K562 (cell line): ENCODE data around the gene YAP1. TPM values are rescaled to one million over a fixed set of nuclear protein-coding genes. Genes with fewer than 3 reads are reported as not detected.

Experiments used
- ATAC-seq: fragments of 200-7000 bp; cut with Tn5 transposase; 3 replicates; pipeline ENCODE4 v1.9.1; 2020; ENCODE audit warnings: moderate library complexity
- BruUV-seq: library from RNA; stranded (reverse); fragments of 400-500 nt; replicated peaks from 2 replicates; lab custom pipeline; 2021; lab: Mats Ljungman, UMichigan
- CTCF ChIA-PET: fragments of 300-600 bp; formaldehyde crosslinking; extraction: SDS; loops from one replicate; lab custom pipeline; 2021; ENCODE audit warnings: low intra/inter-chr PET ratio; lab: Yijun Ruan, JAX
- POLR2A ChIA-PET: fragments of 300-600, 350-650 bp; sonication (Branson Sonifier 250); formaldehyde crosslinking; extraction: SDS; loops from one replicate; lab custom pipeline; 2021; ENCODE audit warnings: antibody characterized with exemption, inconsistent platforms; lab: Yijun Ruan, JAX
- DNase-seq, 4 experiments: peaks; one replicate each; pipeline versions ENCODE4 v3.0.0 to v3.0.0-alpha.2; 2011 to 2018; ENCODE audit warnings: low spot score in 3 of 4, mixed read lengths in 3 of 4; ENCODE audit errors: extremely low read depth in 1 of 4
- FAIRE-seq: peaks from 2 replicates; lab custom pipeline; 2011; peaks lifted over from hg19 to GRCh38; lab: Jason Lieb, UNC
- H2AFZ ChIP-seq: 2 replicates; pipeline ENCODE4 v1.6.0; 2011; ENCODE audit warnings: low read depth, low read length, control low read depth, inconsistent platforms
- H3K27ac ChIP-seq: fragments of 200-600 bp; 3 replicates; pipeline ENCODE4 v1.8.0; 2011; ENCODE audit warnings: low read depth, mild to moderate bottlenecking, control low read depth, inconsistent platforms, low read length, moderate library complexity, mixed read lengths; ENCODE audit errors: extremely low read depth
- H3K27me3 ChIP-seq, 2 experiments: fragments of 300-600 bp in 1 of 2; 2 replicates in 1 of 2; 3 replicates in 1 of 2; pipeline versions ENCODE4 v1.6.0 to v1.8.0; 2011; ENCODE audit warnings: inconsistent platforms in 2 of 2, low read length in 2 of 2, mild to moderate bottlenecking in 1 of 2, mixed read lengths in 1 of 2, moderate library complexity in 1 of 2; ENCODE audit not compliant: control insufficient read depth in 2 of 2, insufficient read depth in 2 of 2
- H3K36me3 ChIP-seq: fragments of 300-600 bp; 3 replicates; pipeline ENCODE4 v1.8.0; 2011; ENCODE audit warnings: mild to moderate bottlenecking, low read length, inconsistent platforms; ENCODE audit not compliant: control insufficient read depth, insufficient read depth
- H3K4me1 ChIP-seq, 2 experiments: fragments of 200-600 bp in 1 of 2; replicated peaks in 1 of 2; 2 replicates in 1 of 2; 3 replicates in 1 of 2; pipeline versions ENCODE4 v1.5.1 to v1.8.0; 2011; ENCODE audit warnings: inconsistent platforms in 2 of 2, low read length in 2 of 2, mild to moderate bottlenecking in 1 of 2, mixed read lengths in 1 of 2, moderate library complexity in 1 of 2; ENCODE audit not compliant: control insufficient read depth in 2 of 2, insufficient read depth in 2 of 2
- H3K4me2 ChIP-seq: 2 replicates; pipeline ENCODE4 v1.6.1; 2011; ENCODE audit warnings: low read length, control low read depth, inconsistent platforms, mixed read lengths; ENCODE audit not compliant: insufficient read depth
- H3K4me3 ChIP-seq: fragments of 200-600 bp; sonication (generic), shearing (Covaris generic); 2 replicates; pipeline ENCODE4 v1.5.1; 2016; ENCODE audit warnings: control low read depth, inconsistent platforms
- H3K79me2 ChIP-seq: fragments of 200-600 bp; 3 replicates; pipeline ENCODE4 v1.8.0; 2011; ENCODE audit warnings: low read length, inconsistent platforms; ENCODE audit not compliant: control insufficient read depth, insufficient read depth
- H3K9ac ChIP-seq, 2 experiments: 2 replicates each; pipeline versions ENCODE4 v1.6.0 to v1.6.1; 2011; ENCODE audit warnings: low read depth in 2 of 2, low read length in 2 of 2, control low read depth in 1 of 2, inconsistent platforms in 1 of 2, mild to moderate bottlenecking in 1 of 2, mixed read lengths in 1 of 2; ENCODE audit not compliant: insufficient read depth in 1 of 2
- H3K9me1 ChIP-seq: one replicate; pipeline ENCODE4 v1.6.0; 2011; ENCODE audit warnings: inconsistent platforms, mild to moderate bottlenecking, low read length, moderate library complexity; ENCODE audit not compliant: control insufficient read depth, insufficient read depth
- H3K9me3 ChIP-seq: replicated peaks from 2 replicates; pipeline ENCODE4 v1.5.1; 2011; ENCODE audit warnings: low read depth, low read length, inconsistent platforms; ENCODE audit not compliant: control insufficient read depth, insufficient read depth
- H4K20me1 ChIP-seq: replicated peaks from 2 replicates; pipeline ENCODE4 v1.6.1; 2011; ENCODE audit warnings: low read length, inconsistent platforms, mixed read lengths; ENCODE audit not compliant: control insufficient read depth, insufficient read depth
- CHD1 ChIP-seq: fragments of 200-600 bp; sonication (generic); IDR thresholded peaks from one replicate; pipeline ENCODE4 v1.6.1; 2012; ENCODE audit warnings: mild to moderate bottlenecking, moderate library complexity, low read length, inconsistent platforms
- CTCFL ChIP-seq: IDR thresholded peaks from 2 replicates; pipeline ENCODE4 v1.6.1; 2011; ENCODE audit warnings: borderline replicate concordance, low read depth, mild to moderate bottlenecking, moderate library complexity, low read length; ENCODE audit not compliant: insufficient read depth, poor library complexity, severe bottlenecking
- EGR1 ChIP-seq: fragments of 450-650 bp; conservative IDR thresholded peaks from 2 replicates; pipeline ENCODE4 v1.6.1; 2017; ENCODE audit warnings: mild to moderate bottlenecking
- FOXA3 ChIP-seq, 2 experiments: fragments of 450-650 bp in 1 of 2; sonication (generic) in 1 of 2; formaldehyde crosslinking; IDR thresholded peaks in 1 of 2; conservative IDR thresholded peaks in 1 of 2; 2 replicates each; pipeline versions ENCODE4 v1.4.0 to v1.8.0; 2020 to 2022; ENCODE audit warnings: mild to moderate bottlenecking in 2 of 2, missing genetic modification reagents in 1 of 2
- GATAD2A ChIP-seq: fragments of 450-650 bp; IDR thresholded peaks from 2 replicates; pipeline ENCODE4 v1.6.1; 2017
- MTA2 ChIP-seq: fragments of 450-650 bp; IDR thresholded peaks from 2 replicates; pipeline ENCODE4 v1.6.1; 2016; ENCODE audit warnings: low read depth
- NCOA2 ChIP-seq, 2 experiments: fragments of 450-650 bp; IDR thresholded peaks; 2 replicates each; pipeline ENCODE4 v1.6.1; 2018; ENCODE audit warnings: mild to moderate bottlenecking in 2 of 2, moderate library complexity in 1 of 2; ENCODE audit not compliant: partially characterized antibody in 2 of 2
- RAD21 ChIP-seq, 2 experiments: fragments of 250-450 bp in 1 of 2; fragments of 450-650 bp in 1 of 2; sonication (Bioruptor Pico) in 1 of 2; formaldehyde crosslinking in 1 of 2; IDR thresholded peaks in 1 of 2; conservative IDR thresholded peaks in 1 of 2; 2 replicates each; pipeline versions ENCODE4 v1.4.0 to v1.8.0; 2020 to 2022; ENCODE audit warnings: mild to moderate bottlenecking in 2 of 2, moderate library complexity in 1 of 2
- RB1 ChIP-seq: fragments of 450-650 bp; IDR thresholded peaks from 2 replicates; pipeline ENCODE4 v1.6.1; 2017; ENCODE audit warnings: low read depth, mild to moderate bottlenecking
- SRSF7 ChIP-seq: fragments of 200-400 bp; formaldehyde crosslinking; optimal IDR thresholded peaks from 2 replicates; pipeline ENCODE3; 2017; ENCODE audit warnings: mild to moderate bottlenecking, low read depth, low read length
- TCF7L2 ChIP-seq: fragments of 150-350 bp; IDR thresholded peaks from 2 replicates; pipeline ENCODE4 v1.6.1; 2016; ENCODE audit warnings: low read depth, mild to moderate bottlenecking, low read length, moderate library complexity
- ZNF311 ChIP-seq: fragments of 250-450 bp; sonication (Bioruptor Pico); IDR thresholded peaks from 2 replicates; pipeline ENCODE4 v1.4.0; 2020; ENCODE audit warnings: mild to moderate bottlenecking, moderate library complexity
- ZZZ3 ChIP-seq: fragments of 450-650 bp; IDR thresholded peaks from 2 replicates; pipeline ENCODE4 v1.6.1; 2016; ENCODE audit warnings: antibody characterized with exemption, mild to moderate bottlenecking, moderate library complexity
- WGBS: fragments of 100-300 bp; shearing (Covaris generic); methylation state at CpG from one replicate; pipeline ENCODE4 v1.1.6; 2016; ENCODE audit warnings: low coverage, mixed read lengths; ENCODE audit not compliant: insufficient coverage; ENCODE audit errors: missing lambda C conversion rate; 5-methylcytosine and 5-hydroxymethylcytosine counted together
- in situ Hi-C: fragments of 300-500 bp; cut with MboI; formaldehyde crosslinking; loops from 4 replicates; pipeline ENCODE4 v1.15.0; 2018; ENCODE audit warnings: inconsistent platforms, mixed read lengths
- intact Hi-C: fragments of 100-400 bp; cut with micrococcal nuclease; formaldehyde crosslinking; loops from 2 replicates; pipeline ENCODE4 v1.14.2; 2022
- polyA plus RNA-seq, 8 experiments: library from polyadenylated mRNA; depleted of rRNA in 4 of 8; stranded (reverse) in 5 of 8; unstranded in 3 of 8; fragments of >200 nt; fragmentation: Nextera tagmentation in 2 of 8; fragmentation: Illumina TruSeq in 1 of 8; extraction: Ambion mirVana in 2 of 8; extraction: Trizol in 1 of 8; gene quantifications; 2 replicates each; pipeline versions ENCODE4 v1.2.1 to v1.2.3, GENCODE V29; 2011 to 2014; ENCODE audit warnings: inconsistent platforms in 1 of 8, missing spikeins in 1 of 8
- total RNA-seq, 7 experiments: library from RNA; depleted of rRNA in 6 of 7; stranded (reverse); fragments of >200 nt in 6 of 7; fragmentation: Illumina TruSeq in 2 of 7; extraction: Trizol in 2 of 7; gene quantifications; 2 replicates each; pipeline versions ENCODE4 v1.2.1 to v1.2.3, GENCODE V29; 2011 to 2021; ENCODE audit warnings: low replicate concordance in 1 of 7
- TF ChIP-seq, protein P1 (sequence below): fragments of 450-650 bp; IDR thresholded peaks from 2 replicates; pipeline ENCODE4 v1.6.1; 2014; ENCODE audit warnings: low read depth, mild to moderate bottlenecking, moderate library complexity, borderline replicate concordance
- TF ChIP-seq, protein P2 (sequence below), 2 experiments: fragments of 150-350 bp in 1 of 2; IDR thresholded peaks; 2 replicates each; pipeline ENCODE4 v1.6.1; 2012 to 2016; ENCODE audit warnings: low read depth in 2 of 2, low read length in 2 of 2, mild to moderate bottlenecking in 1 of 2, moderate library complexity in 1 of 2

Gene YAP1
- total and polyA plus RNA-seq, 9 of the 15 experiments (the other 6 are each of a cell fraction or from before 2014, with no cell fraction given), result 0.18 TPM; not detected in 8

GRCh38 chr11:102216433-102217075, 106.3 kb downstream of the YAP1 start:
- no peak overlapping the region for H3K4me2 ChIP-seq
- whole genome bisulfite sequencing, result 0% methylated on average over 2 of the region's 2 CpGs
- H2AFZ ChIP-seq, result no peak overlapping the region
- no peaks in the 10 kb centered on the region for H3K9me3 ChIP-seq
- H3K9ac ChIP-seq, result no peak overlapping the region
- no peak for TF ChIP-seq GATAD2A
- no peak for TF ChIP-seq SRSF7
- no peak for TF ChIP-seq TCF7L2
- no peak for TF ChIP-seq ZNF311 (CRISPR knock-in tag)
- no peak for TF ChIP-seq CTCFL
- no peak for TF ChIP-seq ZZZ3
- TF ChIP-seq RAD21 (CRISPR knock-in tag; conservative IDR thresholded peaks at IDR 0.05 in 1 of 2, IDR thresholded peaks at IDR 0.05 in 1 of 2), result no peak
- TF ChIP-seq FOXA3 (CRISPR knock-in tag; conservative IDR thresholded peaks at IDR 0.05 in 1 of 2, IDR thresholded peaks at IDR 0.05 in 1 of 2), result no peak
- TF ChIP-seq RB1, result no peak
- TF ChIP-seq, protein P1, sequence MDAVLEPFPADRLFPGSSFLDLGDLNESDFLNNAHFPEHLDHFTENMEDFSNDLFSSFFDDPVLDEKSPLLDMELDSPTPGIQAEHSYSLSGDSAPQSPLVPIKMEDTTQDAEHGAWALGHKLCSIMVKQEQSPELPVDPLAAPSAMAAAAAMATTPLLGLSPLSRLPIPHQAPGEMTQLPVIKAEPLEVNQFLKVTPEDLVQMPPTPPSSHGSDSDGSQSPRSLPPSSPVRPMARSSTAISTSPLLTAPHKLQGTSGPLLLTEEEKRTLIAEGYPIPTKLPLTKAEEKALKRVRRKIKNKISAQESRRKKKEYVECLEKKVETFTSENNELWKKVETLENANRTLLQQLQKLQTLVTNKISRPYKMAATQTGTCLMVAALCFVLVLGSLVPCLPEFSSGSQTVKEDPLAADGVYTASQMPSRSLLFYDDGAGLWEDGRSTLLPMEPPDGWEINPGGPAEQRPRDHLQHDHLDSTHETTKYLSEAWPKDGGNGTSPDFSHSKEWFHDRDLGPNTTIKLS, result no peak
- TF ChIP-seq, protein P2, sequence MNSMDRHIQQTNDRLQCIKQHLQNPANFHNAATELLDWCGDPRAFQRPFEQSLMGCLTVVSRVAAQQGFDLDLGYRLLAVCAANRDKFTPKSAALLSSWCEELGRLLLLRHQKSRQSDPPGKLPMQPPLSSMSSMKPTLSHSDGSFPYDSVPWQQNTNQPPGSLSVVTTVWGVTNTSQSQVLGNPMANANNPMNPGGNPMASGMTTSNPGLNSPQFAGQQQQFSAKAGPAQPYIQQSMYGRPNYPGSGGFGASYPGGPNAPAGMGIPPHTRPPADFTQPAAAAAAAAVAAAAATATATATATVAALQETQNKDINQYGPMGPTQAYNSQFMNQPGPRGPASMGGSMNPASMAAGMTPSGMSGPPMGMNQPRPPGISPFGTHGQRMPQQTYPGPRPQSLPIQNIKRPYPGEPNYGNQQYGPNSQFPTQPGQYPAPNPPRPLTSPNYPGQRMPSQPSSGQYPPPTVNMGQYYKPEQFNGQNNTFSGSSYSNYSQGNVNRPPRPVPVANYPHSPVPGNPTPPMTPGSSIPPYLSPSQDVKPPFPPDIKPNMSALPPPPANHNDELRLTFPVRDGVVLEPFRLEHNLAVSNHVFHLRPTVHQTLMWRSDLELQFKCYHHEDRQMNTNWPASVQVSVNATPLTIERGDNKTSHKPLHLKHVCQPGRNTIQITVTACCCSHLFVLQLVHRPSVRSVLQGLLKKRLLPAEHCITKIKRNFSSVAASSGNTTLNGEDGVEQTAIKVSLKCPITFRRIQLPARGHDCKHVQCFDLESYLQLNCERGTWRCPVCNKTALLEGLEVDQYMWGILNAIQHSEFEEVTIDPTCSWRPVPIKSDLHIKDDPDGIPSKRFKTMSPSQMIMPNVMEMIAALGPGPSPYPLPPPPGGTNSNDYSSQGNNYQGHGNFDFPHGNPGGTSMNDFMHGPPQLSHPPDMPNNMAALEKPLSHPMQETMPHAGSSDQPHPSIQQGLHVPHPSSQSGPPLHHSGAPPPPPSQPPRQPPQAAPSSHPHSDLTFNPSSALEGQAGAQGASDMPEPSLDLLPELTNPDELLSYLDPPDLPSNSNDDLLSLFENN (IDR thresholded peaks at IDR 0.05; ENCODE audit: low read depth in 2 of 2, low read length in 2 of 2), result no peak
- TF ChIP-seq EGR1, result no peak
- TF ChIP-seq CHD1, result no peak
- TF ChIP-seq NCOA2 (IDR thresholded peaks at IDR 0.05; ENCODE audit: partially characterized antibody in 2 of 2), result no peak
- no peak for TF ChIP-seq MTA2
- no peaks in the 10 kb centered on the region for H4K20me1 ChIP-seq
- FAIRE-seq (no peak), DNase-seq (no peak), ATAC-seq (no peak)
- CTCF ChIA-PET, result no interaction called here
- intact Hi-C loops, result no loop called here
- H3K79me2 ChIP-seq, result no peaks in the 10 kb centered on the region
- H3K4me1 ChIP-seq, result no peaks in the 10 kb centered on the region
- no peak overlapping the region for H3K27ac ChIP-seq
- POLR2A ChIA-PET, result no interaction called here
- in situ Hi-C loops, result loop anchor here (10.0 kb wide), 1 partner anchor 1038 kb away; no protein-coding TSS in a partner anchor
- no peak overlapping the region for H3K4me3 ChIP-seq
- no peaks in the 10 kb centered on the region for H3K36me3 ChIP-seq
- H3K27me3 ChIP-seq, result peaks cover 0 to 5% of the 10 kb centered on the region in 2 experiments; a peak in 2 of 5 replicates
- BruUV-seq, result no TSS peak
- no peaks in the 10 kb centered on the region for H3K9me1 ChIP-seq
